ENCODE data around the gene EMP3. TPM values are rescaled to one million over a fixed set of nuclear protein-coding genes. Genes with fewer than 3 reads are reported as not detected.

Gene EMP3
- total RNA-seq, 1 donor from 2014 or later, result 6.5 TPM

- Mint-ChIP-seq H3K36me3 (ENCODE audit: unreplicated experiment) (no peaks in the 10 kb centered on the region), H3K4me3 (ENCODE audit: unreplicated experiment) (no peak overlapping the region), H3K9me3 (ENCODE audit: unreplicated experiment) (peaks cover 4% of the 10 kb centered on the region), H3K27ac (ENCODE audit: unreplicated experiment) (peak overlapping the region; percentile 31), H3K27me3 (ENCODE audit: unreplicated experiment) (peaks cover 5% of the 10 kb centered on the region), H3K4me1 (ENCODE audit: low read depth, unreplicated experiment) (peaks cover 19% of the 10 kb centered on the region)
- no peak for TF ChIP-seq CTCF (IDR thresholded peaks at IDR 0.05; ENCODE audit: partially characterized antibody, unreplicated experiment)
- DNase-seq, result no peak
Observed at GRCh38 chr19:48372904-48373303, 47.6 kb downstream of the EMP3 start.

GRCh38 chr19:48373567-48373966 is 48.2 kb downstream of the EMP3 start:
- Mint-ChIP-seq H3K4me3 (ENCODE audit: unreplicated experiment) (no peak overlapping the region), H3K27me3 (ENCODE audit: unreplicated experiment) (peaks cover 5% of the 10 kb centered on the region), H3K36me3 (ENCODE audit: unreplicated experiment) (no peaks in the 10 kb centered on the region), H3K4me1 (ENCODE audit: low read depth, unreplicated experiment) (peaks cover 16% of the 10 kb centered on the region), H3K9me3 (ENCODE audit: unreplicated experiment) (peaks cover 4% of the 10 kb centered on the region), H3K27ac (ENCODE audit: unreplicated experiment) (no peak overlapping the region)
- no peak for DNase-seq
- no peak for TF ChIP-seq CTCF (IDR thresholded peaks at IDR 0.05; ENCODE audit: partially characterized antibody, unreplicated experiment)

GRCh38 chr19:48378194-48378570 is 52.8 kb downstream of the EMP3 start:
- H3K9me3 Mint-ChIP-seq (ENCODE audit: unreplicated experiment), result no peaks in the 10 kb centered on the region

GRCh38 chr19:48379058-48379457 is 53.7 kb downstream of the EMP3 start:
- Mint-ChIP-seq H3K36me3 (ENCODE audit: unreplicated experiment) (no peaks in the 10 kb centered on the region), H3K4me1 (ENCODE audit: low read depth, unreplicated experiment) (peaks cover 4% of the 10 kb centered on the region), H3K9me3 (ENCODE audit: unreplicated experiment) (no peaks in the 10 kb centered on the region), H3K27me3 (ENCODE audit: unreplicated experiment) (peaks cover 3% of the 10 kb centered on the region), H3K4me3 (ENCODE audit: unreplicated experiment) (no peak overlapping the region), H3K27ac (ENCODE audit: unreplicated experiment) (peak overlapping the region; percentile 38)
- no peak for DNase-seq
- no peak for TF ChIP-seq CTCF (IDR thresholded peaks at IDR 0.05; ENCODE audit: partially characterized antibody, unreplicated experiment)

More at GRCh38 chr19:48378194-48378570, 52.8 kb downstream of the EMP3 start:
- no peak overlapping the region for H3K27ac Mint-ChIP-seq (ENCODE audit: unreplicated experiment)
- no peak overlapping the region for H3K4me3 Mint-ChIP-seq (ENCODE audit: unreplicated experiment)
- H3K4me1 Mint-ChIP-seq (ENCODE audit: low read depth, unreplicated experiment), result peaks cover 2% of the 10 kb centered on the region
- no peaks in the 10 kb centered on the region for H3K36me3 Mint-ChIP-seq (ENCODE audit: unreplicated experiment)
- TF ChIP-seq CTCF (IDR thresholded peaks at IDR 0.05; ENCODE audit: partially characterized antibody, unreplicated experiment), result no peak
- DNase-seq, result no peak
- peaks cover 2% of the 10 kb centered on the region for H3K27me3 Mint-ChIP-seq (ENCODE audit: unreplicated experiment)

Other genes starting within 250 kb of the EMP3 start
- gene PLA2G4C, start 214.7 kb upstream of the EMP3 start, total RNA-seq (ENCODE audit: unreplicated experiment), result 2.5 TPM
- 16.9 TPM for gene LIG1, start 155.2 kb upstream of the EMP3 start, total RNA-seq (ENCODE audit: unreplicated experiment)
- gene ZSWIM9, start 154.9 kb upstream of the EMP3 start, total RNA-seq (ENCODE audit: unreplicated experiment), result 6.7 TPM
- gene CARD8, start 69.6 kb upstream of the EMP3 start, total RNA-seq (ENCODE audit: unreplicated experiment), result 41.9 TPM
- gene ZNF114, start 55.5 kb upstream of the EMP3 start, total RNA-seq (ENCODE audit: unreplicated experiment), result 3.7 TPM
- gene TMEM143, start 38.4 kb downstream of the EMP3 start, total RNA-seq (ENCODE audit: unreplicated experiment), result 11.9 TPM
- not detected for gene SYNGR4, start 38.8 kb downstream of the EMP3 start, total RNA-seq (ENCODE audit: unreplicated experiment)
- 213 TPM for gene KDELR1, start 66.0 kb downstream of the EMP3 start, total RNA-seq (ENCODE audit: unreplicated experiment)
- 21.7 TPM for gene GRIN2D, start 68.1 kb downstream of the EMP3 start, total RNA-seq (ENCODE audit: unreplicated experiment)
- 25.0 TPM for gene GRWD1, start 120.4 kb downstream of the EMP3 start, total RNA-seq (ENCODE audit: unreplicated experiment)
- 1.0 TPM for gene KCNJ14, start 130.0 kb downstream of the EMP3 start, total RNA-seq (ENCODE audit: unreplicated experiment)
- gene CYTH2, start 143.8 kb downstream of the EMP3 start, total RNA-seq (ENCODE audit: unreplicated experiment), result 233 TPM
- 36.3 TPM for gene LMTK3, start 186.3 kb downstream of the EMP3 start, total RNA-seq (ENCODE audit: unreplicated experiment)
- not detected for gene SULT2B1, start 226.6 kb downstream of the EMP3 start, total RNA-seq (ENCODE audit: unreplicated experiment)